Astrocyte (in vitro differentiated cells and primary cell): ENCODE data around the gene SNX13. TPM values are rescaled to one million over a fixed set of nuclear protein-coding genes. Genes with fewer than 3 reads are reported as not detected.

Experiments
- DNase-seq: peaks from one replicate; pipeline ENCODE4 v3.0.0-alpha.2; 2010; ENCODE audit warnings: low read depth
- FAIRE-seq: peaks from 2 replicates; lab custom pipeline; 2011; peaks lifted over from hg19 to GRCh38; lab: Jason Lieb, UNC
- H2AFZ ChIP-seq: 2 replicates; pipeline ENCODE4 v1.6.0; 2012; ENCODE audit warnings: low read depth, low read length, inconsistent platforms
- H3K27ac ChIP-seq: 2 replicates; pipeline ENCODE4 v1.5.1; 2011; ENCODE audit warnings: low read depth, low read length, inconsistent platforms
- H3K27me3 ChIP-seq: 2 replicates; pipeline ENCODE4 v1.6.0; 2011; ENCODE audit warnings: low read length, inconsistent platforms; ENCODE audit not compliant: insufficient read depth
- H3K36me3 ChIP-seq: 2 replicates; pipeline ENCODE4 v1.5.1; 2011; ENCODE audit warnings: low read length, inconsistent platforms; ENCODE audit not compliant: insufficient read depth
- H3K4me1 ChIP-seq: 2 replicates; pipeline ENCODE4 v1.5.1; 2011; ENCODE audit warnings: low read length, inconsistent platforms; ENCODE audit not compliant: insufficient read depth
- H3K4me2 ChIP-seq: 2 replicates; pipeline ENCODE4 v1.6.0; 2012; ENCODE audit warnings: low read length, inconsistent platforms
- H3K4me3 ChIP-seq: 2 replicates; pipeline ENCODE4 v1.5.1; 2011; ENCODE audit warnings: low read depth, mild to moderate bottlenecking, low read length, inconsistent platforms; ENCODE audit not compliant: insufficient read depth
- H3K79me2 ChIP-seq: 2 replicates; pipeline ENCODE4 v1.6.0; 2012; ENCODE audit warnings: mild to moderate bottlenecking, low read length, inconsistent platforms; ENCODE audit not compliant: insufficient read depth
- H3K9ac ChIP-seq: 2 replicates; pipeline ENCODE4 v1.6.0; 2012; ENCODE audit warnings: mild to moderate bottlenecking, low read length, inconsistent platforms
- H3K9me3 ChIP-seq: 2 replicates; pipeline ENCODE4 v1.5.1; 2012; ENCODE audit warnings: low read depth, mild to moderate bottlenecking, low read length, inconsistent platforms; ENCODE audit not compliant: insufficient read depth
- H4K20me1 ChIP-seq: 2 replicates; pipeline ENCODE4 v1.6.0; 2012; ENCODE audit warnings: low read length, inconsistent platforms; ENCODE audit not compliant: insufficient read depth
- H3K27ac Mint-ChIP-seq: one replicate; pipeline ENCODE4 v1.8.0; 2021; ENCODE audit warnings: mild to moderate bottlenecking, mixed read lengths; ENCODE audit not compliant: unreplicated experiment
- H3K27me3 Mint-ChIP-seq: one replicate; pipeline ENCODE4 v1.8.0; 2021; ENCODE audit warnings: low read depth, mixed read lengths; ENCODE audit not compliant: unreplicated experiment
- H3K36me3 Mint-ChIP-seq: one replicate; pipeline ENCODE4 v1.8.0; 2021; ENCODE audit warnings: low read depth, mixed read lengths; ENCODE audit not compliant: unreplicated experiment
- H3K4me1 Mint-ChIP-seq: one replicate; pipeline ENCODE4 v1.8.0; 2021; ENCODE audit warnings: low read depth, mixed read lengths; ENCODE audit not compliant: unreplicated experiment
- H3K4me3 Mint-ChIP-seq: one replicate; pipeline ENCODE4 v1.8.0; 2021; ENCODE audit warnings: mild to moderate bottlenecking, moderate library complexity, mixed read lengths; ENCODE audit not compliant: unreplicated experiment
- H3K9me3 Mint-ChIP-seq: one replicate; pipeline ENCODE4 v1.8.0; 2021; ENCODE audit warnings: mild to moderate bottlenecking, mixed read lengths; ENCODE audit not compliant: unreplicated experiment
- CTCF ChIP-seq: IDR thresholded peaks from 2 replicates; pipeline ENCODE4 v1.5.1; 2011; ENCODE audit warnings: low read depth, mild to moderate bottlenecking, inconsistent platforms, low read length, moderate library complexity; ENCODE audit not compliant: insufficient read depth
- EZH2 ChIP-seq: IDR thresholded peaks from 2 replicates; pipeline ENCODE4 v1.6.1; 2012; ENCODE audit warnings: mild to moderate bottlenecking, low read length, inconsistent platforms; ENCODE audit not compliant: insufficient read depth
- total RNA-seq: library from RNA; stranded (reverse); gene quantifications from 2 replicates; pipeline ENCODE4 v1.2.1, GENCODE V29; 2021

Gene SNX13
- total RNA-seq, 1 donor from 2014 or later = 32.9 TPM

DNA sequence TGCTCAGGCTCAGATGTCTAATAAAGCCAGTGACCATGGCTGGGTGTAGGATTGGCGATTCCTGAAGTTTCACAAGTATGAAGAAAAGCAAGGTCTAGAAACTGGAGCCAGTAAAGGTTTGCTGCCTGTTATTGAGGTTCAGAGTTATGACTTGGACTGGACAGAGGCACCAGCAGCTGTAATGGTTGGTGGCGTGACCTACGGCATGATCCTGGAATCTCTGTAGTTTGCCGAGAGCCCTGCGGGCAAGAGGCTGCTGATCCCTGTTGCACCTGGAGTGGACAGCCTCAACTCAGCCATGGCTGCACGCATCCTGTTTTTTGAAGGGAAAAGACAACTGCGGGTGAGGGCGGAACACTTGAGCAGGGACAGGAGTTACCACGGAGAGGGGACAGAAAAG, 22.4 kb upstream of the SNX13 start:
- H3K27ac ChIP-seq = no peak overlapping the region
- Mint-ChIP-seq H3K4me1 (peaks cover 4% of the 10 kb centered on the region), H3K9me3 (peaks cover 2% of the 10 kb centered on the region), H3K4me3 (no peak overlapping the region), H3K36me3 (no peaks in the 10 kb centered on the region), H3K27me3 (no peaks in the 10 kb centered on the region), H3K27ac (no peak overlapping the region)
- no peak overlapping the region for H3K4me3 ChIP-seq
- TF ChIP-seq CTCF (no peak), EZH2 (no peak)
- DNase-seq (no peak), FAIRE-seq (no peak)
- H2AFZ ChIP-seq = no peak overlapping the region
- H3K79me2 ChIP-seq = no peaks in the 10 kb centered on the region
- H3K36me3 ChIP-seq = no peaks in the 10 kb centered on the region
- H3K4me2 ChIP-seq = no peak overlapping the region
- no peak overlapping the region for H3K9ac ChIP-seq
- peaks cover 4% of the 10 kb centered on the region for H3K9me3 ChIP-seq
- no peaks in the 10 kb centered on the region for H3K27me3 ChIP-seq
- no peaks in the 10 kb centered on the region for H3K4me1 ChIP-seq
- no peaks in the 10 kb centered on the region for H4K20me1 ChIP-seq

- Histone ChIP-seq H3K27ac (no peak overlapping the region), H4K20me1 (no peaks in the 10 kb centered on the region), H2AFZ (no peak overlapping the region), H3K9ac (no peak overlapping the region), H3K4me2 (no peak overlapping the region), H3K79me2 (no peaks in the 10 kb centered on the region), H3K9me3 (no peaks in the 10 kb centered on the region), H3K36me3 (no peaks in the 10 kb centered on the region), H3K4me3 (no peak overlapping the region), H3K4me1 (no peaks in the 10 kb centered on the region), H3K27me3 (no peaks in the 10 kb centered on the region)
- H3K36me3 Mint-ChIP-seq = no peaks in the 10 kb centered on the region
- no peaks in the 10 kb centered on the region for H3K9me3 Mint-ChIP-seq
- H3K4me3 Mint-ChIP-seq = no peak overlapping the region
- no peaks in the 10 kb centered on the region for H3K27me3 Mint-ChIP-seq
- H3K4me1 Mint-ChIP-seq = no peaks in the 10 kb centered on the region
- no peak for TF ChIP-seq CTCF
- TF ChIP-seq EZH2 = no peak
- H3K27ac Mint-ChIP-seq = no peak overlapping the region
- FAIRE-seq = no peak
- DNase-seq = no peak
Measured at GRCh38 chr7:17957871-17958270, 17.6 kb upstream of the SNX13 start.

DNA sequence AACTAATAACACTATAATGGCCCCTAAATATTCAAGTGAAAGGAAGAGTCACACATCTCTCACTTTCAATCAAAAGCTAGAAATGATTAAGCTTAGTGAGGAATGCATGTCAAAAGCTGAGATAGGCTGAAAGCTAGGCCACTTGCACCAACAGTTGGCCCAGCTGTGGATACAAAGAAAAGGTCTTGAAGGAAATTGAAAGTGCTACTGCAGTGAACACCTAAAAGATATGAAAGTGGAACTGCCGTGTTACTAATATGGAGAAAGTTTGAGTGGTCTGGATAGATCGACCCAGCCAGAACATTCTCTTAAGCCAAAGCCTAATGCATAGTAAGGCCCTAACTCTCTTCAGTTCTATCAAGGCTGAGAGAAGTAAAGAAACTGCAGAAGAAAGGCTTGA, 12.1 kb upstream of the SNX13 start:
- Histone ChIP-seq H3K27me3 (no peaks in the 10 kb centered on the region), H3K4me2 (no peak overlapping the region), H2AFZ (no peak overlapping the region), H3K4me3 (no peak overlapping the region), H3K79me2 (no peaks in the 10 kb centered on the region), H3K9me3 (no peaks in the 10 kb centered on the region), H3K36me3 (no peaks in the 10 kb centered on the region), H3K27ac (no peak overlapping the region), H3K4me1 (no peaks in the 10 kb centered on the region), H3K9ac (no peak overlapping the region), H4K20me1 (no peaks in the 10 kb centered on the region)
- no peaks in the 10 kb centered on the region for H3K4me1 Mint-ChIP-seq
- FAIRE-seq (no peak), DNase-seq (no peak)
- no peaks in the 10 kb centered on the region for H3K27me3 Mint-ChIP-seq
- no peak overlapping the region for H3K4me3 Mint-ChIP-seq
- no peaks in the 10 kb centered on the region for H3K36me3 Mint-ChIP-seq
- no peaks in the 10 kb centered on the region for H3K9me3 Mint-ChIP-seq
- TF ChIP-seq EZH2 (no peak), CTCF (no peak)
- no peak overlapping the region for H3K27ac Mint-ChIP-seq
